NOMO-1 treated with DMSO at 0.1 percent for 48 hours (cell line): ENCODE measurements around the gene IL17RA.
A peak's percentile ranks its signal among the peaks of the same experiment; 100 is the strongest.
"Not testable (repeated sequence)": the region's sequence is repeated elsewhere in the genome, so short reads cannot be mapped to it uniquely, and the experiment has no call there.

Experiments used
- DNase-seq: peaks from one replicate; lab custom pipeline; 2025; ENCODE audit not compliant: unreplicated experiment; lab: John Stamatoyannopoulos, UW

IL17RA gene

DNA sequence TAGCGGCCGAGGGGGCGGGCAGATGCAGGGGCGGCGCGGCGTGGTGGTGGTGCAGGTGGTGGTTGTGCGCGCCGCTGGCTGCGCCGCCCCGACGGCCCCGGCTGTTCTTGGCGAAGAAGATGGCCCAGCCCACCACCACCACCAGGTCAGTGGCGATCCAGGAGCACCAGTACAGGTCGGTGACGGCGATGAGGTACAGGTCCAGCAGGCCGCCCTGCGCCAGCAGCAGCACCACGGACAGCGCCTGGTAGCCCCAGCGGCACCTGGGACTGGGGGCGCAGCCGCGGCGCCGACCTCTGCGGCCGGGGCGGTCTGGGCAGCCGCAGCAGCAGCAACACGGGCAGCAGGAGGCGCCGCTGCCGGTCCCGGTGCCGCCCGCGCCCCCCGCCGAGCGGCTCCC lies 35.5 kb downstream of the IL17RA start:
- DNase-seq, result peak; percentile 21

DNA sequence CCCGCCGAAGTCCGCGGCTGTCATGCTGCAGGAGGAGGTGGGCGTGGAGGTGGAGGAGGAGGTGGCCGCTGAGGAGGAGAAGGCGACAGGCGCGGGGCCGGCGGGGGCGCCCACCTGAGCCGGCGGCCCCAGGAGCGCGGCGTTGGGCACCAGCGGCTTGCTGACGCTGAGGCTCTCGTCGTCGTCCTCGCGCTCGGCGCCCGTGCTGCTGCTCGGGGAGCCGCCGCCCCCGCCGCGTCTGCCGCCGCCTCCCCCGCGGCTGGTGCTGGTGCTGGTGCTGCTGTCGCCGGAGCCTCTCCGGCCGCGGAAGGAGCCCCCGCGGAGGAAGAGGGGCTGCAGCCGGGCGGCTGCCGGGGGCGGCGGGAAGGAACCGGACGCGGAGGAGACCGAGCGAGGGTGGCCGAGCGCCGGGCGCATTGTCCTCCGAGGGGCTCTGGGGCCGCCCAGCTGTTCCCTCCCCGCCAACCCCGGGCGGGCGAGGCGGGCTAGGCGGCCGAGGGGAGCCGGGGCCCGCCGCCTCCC lies 36.0 kb downstream of the IL17RA start:
- no peak for DNase-seq

DNA sequence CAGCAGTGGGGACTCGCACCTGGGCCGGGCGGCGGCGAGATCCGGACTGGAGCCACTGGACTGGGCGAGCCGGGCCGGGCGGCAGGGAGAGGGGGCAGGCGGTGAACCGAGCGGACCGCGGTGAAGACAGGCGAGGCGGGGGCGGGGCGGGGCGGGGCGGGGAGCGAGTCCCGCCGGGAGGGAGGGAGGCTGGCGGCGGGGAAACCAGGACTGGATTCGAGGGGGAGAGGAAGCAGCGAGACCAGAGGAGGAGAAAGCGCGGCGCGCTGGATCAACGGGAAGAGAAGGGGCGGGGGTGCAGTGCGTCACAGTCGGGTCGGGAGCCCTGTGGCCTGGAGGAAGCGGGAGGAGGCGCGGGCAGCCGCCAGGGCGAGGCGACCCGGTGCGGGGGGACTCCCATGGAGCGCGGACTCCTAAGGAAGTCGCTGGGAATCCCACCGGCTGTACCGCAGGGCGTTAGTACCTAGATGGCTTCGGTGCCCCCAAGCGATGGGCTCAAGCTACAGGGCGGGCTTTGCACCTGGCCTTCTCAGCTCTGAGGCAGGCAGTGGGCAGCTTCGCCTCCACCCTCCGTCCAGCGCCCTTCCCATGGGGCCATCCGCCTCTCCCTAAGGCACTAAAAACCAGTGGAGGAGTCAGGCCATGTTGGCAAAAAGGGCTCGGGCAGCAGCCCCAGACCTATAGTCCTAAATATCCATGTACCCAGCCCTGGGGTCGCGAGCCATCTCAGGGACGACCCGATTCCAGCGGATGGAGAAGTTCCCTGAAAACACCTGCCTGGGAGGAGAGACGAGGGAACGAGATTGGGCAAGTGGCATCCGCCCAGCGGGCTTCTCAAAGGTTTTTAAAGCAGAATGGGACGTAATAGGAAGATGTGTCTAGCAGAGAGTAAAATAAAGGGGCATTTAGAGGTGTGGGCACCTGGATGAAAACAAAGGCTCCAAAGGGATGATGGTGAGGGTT lies 36.7 kb downstream of the IL17RA start, which contains the start of gene TMEM121B:
TSS of gene TMEM121B (minus strand) at position 128 of the 963 bp plus-strand sequence. CDS start 233 bp downstream, outside the sequence.
- DNase-seq, result peak; percentile 62

DNA sequence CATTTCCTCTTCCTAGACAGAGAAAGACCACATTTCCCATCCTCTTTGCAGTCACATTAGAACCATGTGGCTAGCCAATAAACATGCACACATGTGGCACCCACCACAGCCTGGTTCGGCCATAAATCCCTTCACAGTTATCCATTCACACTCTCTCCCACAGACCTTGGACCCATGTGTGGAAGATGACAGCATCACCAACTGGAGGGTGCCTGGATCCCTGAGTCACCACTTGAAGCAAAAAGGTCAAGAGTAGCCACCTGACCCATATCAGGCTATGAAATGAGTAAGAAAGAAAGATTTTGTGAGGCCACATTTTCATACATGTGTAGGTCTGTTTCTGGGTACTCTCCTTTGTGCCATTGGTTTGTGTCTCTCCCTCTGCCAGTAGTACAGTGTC lies 45.4 kb downstream of the IL17RA start:
- no peak for DNase-seq

DNA sequence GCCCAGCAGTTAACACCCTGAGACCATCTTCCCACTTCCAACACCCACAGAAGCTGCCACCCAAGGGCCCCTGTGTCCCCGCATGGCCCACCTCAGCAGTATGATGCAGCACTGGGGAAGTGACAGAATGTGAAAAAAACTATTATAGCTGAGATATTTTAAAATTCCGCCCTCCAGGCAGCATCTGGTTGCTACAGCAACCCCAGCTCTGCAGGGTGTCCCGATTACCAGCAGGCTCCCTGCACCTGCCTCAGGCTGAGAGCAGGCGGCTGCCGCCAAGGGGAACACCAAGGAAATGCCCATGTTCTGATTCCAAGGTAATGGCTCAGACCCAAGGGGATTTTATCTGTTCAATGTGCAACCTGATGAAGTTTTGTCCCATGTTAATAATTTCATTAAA lies 46.9 kb downstream of the IL17RA start:
- DNase-seq, result no peak

DNA sequence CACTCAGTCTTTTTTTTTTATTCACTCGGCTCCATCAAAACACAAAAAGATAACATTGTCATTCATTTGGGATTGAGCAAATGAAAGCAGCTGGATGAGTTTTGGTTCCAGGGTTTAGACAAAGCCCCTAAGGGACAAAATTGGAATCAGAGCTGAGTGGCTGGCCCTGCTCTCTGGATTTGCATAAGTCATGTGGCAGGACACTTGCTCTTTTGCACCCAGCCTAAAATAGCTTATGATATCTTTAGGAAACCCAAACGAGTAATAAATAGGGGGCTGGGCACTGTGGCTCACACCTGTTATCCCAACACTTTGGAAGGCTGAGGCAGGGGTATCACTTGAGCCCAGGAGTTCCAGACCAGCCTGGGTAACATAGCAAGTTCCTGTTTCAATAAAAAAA lies 47.3 kb downstream of the IL17RA start:
- no peak for DNase-seq

DNA sequence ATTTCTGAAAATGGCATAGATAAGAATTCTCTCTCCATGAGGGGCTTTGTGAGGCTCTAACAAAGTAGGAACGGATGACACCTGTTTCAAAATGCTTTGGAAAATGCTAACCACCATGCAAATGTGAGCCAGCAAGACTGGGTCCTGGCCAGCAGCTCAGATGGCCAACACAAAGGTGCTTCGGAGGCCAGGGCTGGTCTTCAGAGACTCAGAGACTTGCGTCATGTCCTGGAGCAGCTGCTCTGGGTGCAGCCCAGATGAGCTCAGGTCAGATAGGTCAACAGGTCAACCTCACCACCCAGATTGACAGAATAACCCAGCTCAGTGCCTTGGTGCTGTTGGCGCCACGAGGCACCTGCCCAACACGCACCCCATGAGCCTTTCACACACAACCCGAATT lies 48.3 kb downstream of the IL17RA start:
- no peak for DNase-seq

DNA sequence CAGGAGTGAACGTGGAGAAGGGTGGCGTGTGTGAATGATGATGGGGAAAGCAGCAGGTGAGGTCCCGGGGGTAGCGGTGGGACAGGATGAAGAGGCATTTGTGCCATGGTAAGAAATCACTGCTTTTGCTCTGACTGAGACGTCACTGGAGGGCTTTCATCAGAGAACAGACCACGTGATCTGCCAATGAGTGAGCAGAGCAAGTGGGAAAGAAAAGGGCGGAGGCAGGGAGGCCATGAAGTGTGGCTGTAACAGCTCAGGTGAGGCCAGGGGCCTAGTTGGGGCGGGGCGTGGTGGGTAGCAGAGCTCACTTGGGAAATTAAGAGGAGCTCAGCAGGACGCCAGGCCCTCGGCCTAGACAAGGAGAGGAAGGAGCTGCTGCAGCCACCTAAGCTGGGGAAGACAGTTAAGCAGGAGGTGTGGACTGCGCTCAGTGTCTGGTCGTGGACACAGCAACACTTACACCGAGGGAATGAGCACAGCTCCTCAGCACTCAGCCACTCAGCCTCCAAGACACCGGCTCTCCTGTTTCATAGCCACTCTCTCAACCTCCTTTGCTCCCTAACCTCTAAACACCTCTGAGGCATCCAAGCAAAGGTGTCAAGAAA lies 50.5 kb downstream of the IL17RA start:
- no peak for DNase-seq

DNA sequence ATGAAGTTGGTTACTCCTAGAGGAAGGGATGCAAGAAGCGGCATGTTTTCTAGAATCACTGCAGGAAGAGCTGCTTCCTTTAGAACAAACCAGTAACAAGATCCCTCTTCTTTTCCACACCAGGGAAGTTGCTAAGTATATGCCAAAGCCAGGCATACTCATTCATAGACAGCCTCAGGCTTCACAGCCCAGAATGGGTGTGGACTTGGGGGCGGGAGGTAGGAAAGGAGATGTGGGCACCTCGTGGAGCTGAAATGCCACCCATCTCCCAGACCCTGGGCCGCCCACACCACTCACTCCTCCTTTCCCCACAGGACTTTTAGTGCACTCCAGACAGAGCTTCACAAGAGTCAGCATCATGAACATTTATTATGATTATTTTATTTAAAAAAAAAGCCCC lies 52.4 kb downstream of the IL17RA start:
- DNase-seq, result no peak

DNA sequence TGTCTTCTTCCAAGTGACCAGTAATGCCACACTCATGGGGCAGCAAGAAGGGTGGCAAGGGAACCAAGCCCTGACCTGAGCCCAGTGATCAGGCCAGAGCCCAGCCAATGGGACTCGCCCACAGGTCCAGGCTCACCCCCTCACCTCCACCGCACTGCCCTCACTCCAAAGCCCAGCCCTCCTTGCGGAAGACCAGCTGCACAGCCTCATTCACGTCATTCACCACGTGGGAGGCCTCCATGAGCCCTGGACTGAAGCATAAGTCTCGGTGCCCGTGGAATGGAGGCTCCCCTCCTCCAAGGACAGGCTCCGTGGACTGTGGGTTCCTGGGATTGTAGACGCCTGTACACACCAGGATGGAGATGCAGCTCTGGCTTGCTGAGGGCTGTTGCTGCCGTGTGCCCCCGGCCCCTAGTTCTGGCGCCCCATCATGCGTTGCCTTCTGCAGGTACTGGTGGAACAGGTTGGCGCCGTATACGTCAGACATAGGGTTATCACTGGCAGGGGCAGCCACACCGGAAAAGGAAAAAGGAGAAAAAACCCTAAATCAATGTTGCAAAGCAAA lies 53.1 kb downstream of the IL17RA start:
- DNase-seq, result no peak

DNA sequence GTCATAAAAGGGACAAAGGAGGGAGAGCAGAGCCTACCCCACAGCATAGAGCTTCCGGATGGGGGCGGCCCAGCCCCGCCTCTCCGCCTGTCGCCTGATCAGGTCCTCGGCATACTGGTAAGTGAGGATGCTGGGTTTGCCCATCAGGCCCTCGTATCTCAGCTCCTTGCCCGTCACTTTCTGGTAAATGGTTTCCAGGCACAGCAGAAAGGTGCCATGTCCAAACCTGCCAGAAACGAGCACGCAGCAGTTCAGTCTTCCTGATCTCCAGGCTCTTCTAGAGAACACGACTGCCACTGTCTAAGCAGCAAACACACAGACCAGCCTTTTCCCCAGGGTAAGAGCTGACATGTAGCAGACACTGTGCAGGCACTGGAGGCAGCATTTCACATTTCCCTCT lies 53.7 kb downstream of the IL17RA start:
- DNase-seq, result no peak

DNA sequence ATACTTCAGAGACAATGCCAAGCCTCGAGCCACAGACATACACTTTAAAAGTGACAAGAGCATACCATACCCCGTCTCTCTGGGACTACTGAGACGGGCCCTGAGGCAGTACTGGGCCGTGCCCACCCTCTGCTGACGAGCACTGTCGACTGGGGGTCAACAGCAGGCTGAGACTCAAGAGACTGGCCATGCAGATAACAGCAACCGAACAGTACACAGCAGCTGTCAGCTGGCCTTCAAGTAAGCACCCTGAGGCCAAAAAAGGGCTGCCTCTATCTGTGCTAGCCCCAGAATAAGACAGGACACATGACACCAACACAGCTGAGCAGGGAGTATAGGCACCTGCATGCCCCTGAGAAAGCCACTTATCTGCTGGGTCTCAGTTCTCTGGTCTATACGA lies 55.2 kb downstream of the IL17RA start:
- DNase-seq, result no peak

DNA sequence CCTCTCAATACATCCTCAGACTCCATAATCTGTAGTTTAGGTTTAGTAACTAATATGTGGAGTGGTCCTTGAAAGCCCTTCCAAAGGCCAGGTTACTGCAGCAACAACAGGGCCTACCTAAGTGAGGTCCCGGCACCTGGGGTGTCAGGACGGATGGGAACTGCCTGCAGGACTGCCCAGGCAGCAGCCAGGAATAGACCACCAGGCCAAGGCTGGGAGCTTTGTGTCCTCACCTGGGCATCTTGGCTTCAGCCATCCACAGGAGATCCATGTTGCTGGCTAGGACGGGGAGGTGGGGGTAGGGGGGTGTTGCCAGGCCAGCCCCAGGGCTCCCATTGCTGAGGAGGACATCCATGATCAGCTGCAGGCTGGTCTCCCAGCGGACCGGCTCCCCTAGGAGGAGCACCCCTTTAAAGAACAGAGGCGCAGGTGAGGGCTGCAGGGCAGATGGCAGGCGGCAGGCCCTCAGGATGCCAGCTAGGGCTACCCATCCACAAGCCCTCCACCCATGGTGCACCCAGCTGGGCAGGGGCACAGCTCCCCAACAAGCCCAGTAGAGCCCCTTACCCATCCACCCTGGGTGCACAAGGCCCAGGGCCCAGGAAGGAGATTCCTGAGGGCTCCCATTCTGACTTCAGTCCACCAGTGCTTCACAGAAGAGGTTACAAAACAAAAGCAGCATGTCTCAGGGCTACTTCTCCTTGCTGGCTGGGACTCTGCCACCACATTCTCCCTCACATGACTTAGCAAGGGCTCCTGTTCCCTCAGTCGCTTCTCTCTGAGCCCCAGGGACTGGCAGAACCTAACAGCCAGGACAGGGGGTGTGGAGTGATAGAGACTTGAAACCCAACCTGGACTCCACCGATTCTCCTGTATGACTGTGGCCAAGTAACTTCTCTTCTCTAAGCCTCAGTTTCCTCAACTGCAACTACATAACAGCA lies 56.3 kb downstream of the IL17RA start:
- no peak for DNase-seq

DNA sequence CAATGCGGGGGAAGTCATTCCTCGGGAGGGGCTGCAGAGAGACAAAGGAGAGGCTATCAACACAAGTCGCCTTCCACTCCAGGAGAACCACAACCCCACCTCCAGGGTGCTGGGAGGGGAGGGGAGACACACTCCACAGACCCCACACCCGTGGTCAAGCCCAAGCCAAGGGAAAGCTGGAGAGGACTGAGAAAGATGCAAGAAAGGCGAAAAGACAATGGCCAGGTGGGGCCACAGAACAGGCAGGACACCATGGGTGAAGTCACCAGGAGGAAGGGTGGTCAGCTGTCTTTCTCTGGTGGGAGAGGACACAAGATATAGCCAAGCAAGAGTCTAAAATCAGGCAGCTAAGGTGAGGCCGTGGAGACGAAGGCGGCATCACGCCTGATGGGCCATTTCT lies 58.3 kb downstream of the IL17RA start:
- no peak for DNase-seq

DNA sequence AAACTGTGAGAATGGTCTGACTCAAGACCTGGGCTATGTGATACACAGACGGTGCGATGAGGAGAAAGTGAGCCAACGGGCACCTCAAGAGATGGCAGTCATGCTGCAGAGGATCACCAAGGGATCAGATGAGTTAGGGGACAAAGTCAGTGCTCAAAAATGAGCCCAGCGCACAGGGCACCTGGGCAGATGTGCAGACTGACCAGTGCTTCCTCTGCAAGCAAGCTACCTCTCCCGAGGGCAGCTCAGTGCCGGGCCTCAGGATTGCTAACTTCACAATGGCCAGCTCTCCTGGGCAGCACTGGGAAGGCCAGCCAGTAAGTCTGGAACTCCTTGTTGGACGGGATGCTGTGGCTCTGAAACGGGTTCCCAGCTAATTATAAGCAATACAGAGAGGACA lies 59.0 kb downstream of the IL17RA start:
- no peak for DNase-seq

DNA sequence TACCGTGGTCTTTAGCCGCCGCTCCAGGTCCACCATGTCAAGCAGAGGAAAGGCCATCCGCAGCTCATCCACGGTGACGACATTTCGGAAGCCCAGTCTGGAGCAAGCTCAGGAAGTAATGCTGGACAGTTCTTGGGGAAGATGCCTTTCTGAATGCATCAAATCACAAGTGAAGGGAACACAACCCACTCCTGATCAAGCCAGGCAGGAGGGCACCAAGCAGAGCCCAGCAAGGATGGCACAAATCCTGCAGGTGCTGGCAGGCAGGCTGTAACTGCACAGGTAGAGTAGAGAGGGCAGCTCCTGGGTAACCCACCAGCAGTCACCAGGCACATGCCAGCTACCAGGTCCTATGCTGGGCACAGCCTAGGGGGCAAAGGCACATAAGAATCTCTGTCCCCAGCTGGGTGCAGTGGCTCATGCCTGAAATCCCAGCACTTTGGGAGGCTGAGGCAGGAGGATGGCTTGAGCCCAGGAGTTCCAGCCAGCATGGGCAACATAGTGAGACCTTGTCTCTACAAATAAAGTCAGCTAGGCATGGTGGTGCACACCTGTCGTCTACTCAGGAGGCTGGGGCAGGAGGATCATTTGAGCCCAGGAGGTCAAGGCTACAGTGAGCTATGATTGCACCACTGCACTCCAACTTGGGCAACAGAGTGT lies 60.4 kb downstream of the IL17RA start:
- DNase-seq, result no peak

DNA sequence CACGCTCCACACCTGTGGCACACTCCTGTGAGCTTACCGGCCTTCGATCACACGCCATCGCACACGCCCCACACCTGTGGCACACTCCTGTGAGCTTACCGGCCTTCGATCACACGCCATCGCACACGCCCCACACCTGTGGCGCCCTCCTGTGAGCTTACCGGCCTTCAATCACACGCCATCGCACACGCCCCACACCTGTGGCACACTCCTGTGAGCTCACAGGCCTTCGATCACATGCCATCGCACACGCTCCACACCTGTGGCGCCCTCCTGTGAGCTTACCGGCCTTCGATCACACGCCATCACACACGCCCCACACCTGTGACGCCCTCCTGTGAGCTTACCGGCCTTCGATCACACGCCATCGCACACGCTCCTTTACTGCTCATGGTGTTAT lies 62.7 kb downstream of the IL17RA start:
- DNase-seq, result not testable (repeated sequence)

DNA sequence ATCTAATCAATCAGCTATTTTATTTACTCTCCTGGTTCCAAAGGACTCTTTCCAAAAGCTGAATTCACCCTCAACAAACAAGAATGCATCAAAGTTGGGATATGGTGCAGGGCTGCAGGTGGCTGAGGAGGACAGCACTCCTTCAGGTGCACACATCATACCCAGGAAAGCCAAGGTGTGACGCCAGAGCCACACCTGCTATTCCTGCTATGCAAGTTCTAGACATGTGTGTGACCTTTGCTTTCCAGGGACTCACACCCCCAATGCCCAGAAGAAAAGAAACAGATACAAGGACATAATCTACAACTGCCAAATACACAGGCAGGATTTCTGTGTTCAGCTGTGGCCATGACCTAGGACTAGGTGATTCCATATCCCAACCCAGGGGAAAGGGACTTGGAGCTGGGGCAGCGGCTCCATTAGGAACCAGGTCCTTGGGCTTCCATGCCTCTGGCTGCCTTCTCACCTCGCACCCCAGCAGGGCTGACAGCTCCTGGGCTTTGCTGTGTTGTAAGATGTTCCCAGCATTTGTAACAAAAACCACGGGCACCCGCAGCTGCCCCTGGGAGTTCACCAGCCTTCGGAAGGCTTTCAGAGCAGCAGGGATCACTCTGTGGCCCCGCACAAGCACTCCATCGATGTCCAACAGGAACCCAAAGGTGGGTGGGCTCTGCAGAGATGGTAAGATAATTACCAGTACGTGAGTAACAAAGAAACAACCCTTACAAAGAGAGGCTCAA lies 64.4 kb downstream of the IL17RA start:
- no peak for DNase-seq

DNA sequence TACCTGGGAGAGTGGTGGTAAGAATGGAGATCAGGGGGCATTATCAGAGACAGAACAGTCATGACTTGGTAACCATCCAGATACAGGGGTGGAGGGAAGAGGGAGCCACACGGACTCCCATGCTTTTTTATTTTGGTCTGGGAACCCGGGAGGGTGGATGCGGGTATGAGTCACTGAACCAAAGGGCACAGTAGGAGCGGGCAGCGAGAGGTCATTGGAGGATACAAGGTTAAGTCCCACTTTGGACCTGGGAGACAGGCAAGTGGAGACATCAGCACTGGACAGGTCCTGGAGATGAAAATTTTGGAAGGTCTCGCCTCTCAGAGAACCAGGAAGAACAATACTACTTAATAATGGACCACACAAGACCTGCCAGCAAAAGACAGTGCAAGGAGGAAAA lies 67.5 kb downstream of the IL17RA start:
- DNase-seq, result no peak

DNA sequence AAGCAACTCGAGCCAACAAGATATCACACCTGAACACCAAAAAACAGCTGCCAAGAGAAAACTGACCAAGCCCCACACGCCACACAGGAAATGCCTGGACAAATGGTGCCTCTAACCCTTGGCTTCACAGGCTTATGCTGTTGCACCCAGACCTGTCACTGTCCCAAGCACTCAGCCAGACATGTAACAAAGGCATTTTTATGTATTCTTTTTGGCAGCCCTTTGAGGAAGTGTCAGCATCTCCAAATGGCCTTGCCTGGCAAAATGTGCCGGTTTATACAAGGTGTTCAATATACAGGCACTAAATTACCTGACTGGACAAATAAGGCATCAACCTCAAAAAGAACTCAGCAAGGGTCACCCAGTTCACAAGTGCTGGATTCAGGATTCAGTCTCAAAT lies 68.2 kb downstream of the IL17RA start:
- no peak for DNase-seq
